HUES48 (cell line): ENCODE data around the gene VGLL1.

Experiments used
- H3K27ac ChIP-seq: one replicate; pipeline ENCODE4 v1.7.0; 2013; ENCODE audit warnings: low read depth, low read length, inconsistent platforms
- H3K27me3 ChIP-seq: 2 replicates; pipeline ENCODE4 v1.6.1; 2013; ENCODE audit warnings: mild to moderate bottlenecking, low read length; ENCODE audit not compliant: control insufficient read depth, insufficient read depth
- H3K36me3 ChIP-seq: 2 replicates; pipeline ENCODE4 v1.6.1; 2013; ENCODE audit warnings: low read length; ENCODE audit not compliant: control insufficient read depth, insufficient read depth
- H3K4me1 ChIP-seq: 2 replicates; pipeline ENCODE4 v1.6.1; 2013; ENCODE audit warnings: mild to moderate bottlenecking, low read length; ENCODE audit not compliant: control insufficient read depth, insufficient read depth
- H3K4me3 ChIP-seq: 2 replicates; pipeline ENCODE4 v1.5.1; 2013; ENCODE audit warnings: mild to moderate bottlenecking, low read depth, low read length
- H3K9ac ChIP-seq: 2 replicates; pipeline ENCODE4 v1.6.1; 2013; ENCODE audit warnings: mild to moderate bottlenecking, low read depth, low read length, moderate library complexity
- H3K9me3 ChIP-seq: 2 replicates; pipeline ENCODE4 v1.6.1; 2013; ENCODE audit warnings: low read length; ENCODE audit not compliant: control insufficient read depth, insufficient read depth

The VGLL1 gene

DNA sequence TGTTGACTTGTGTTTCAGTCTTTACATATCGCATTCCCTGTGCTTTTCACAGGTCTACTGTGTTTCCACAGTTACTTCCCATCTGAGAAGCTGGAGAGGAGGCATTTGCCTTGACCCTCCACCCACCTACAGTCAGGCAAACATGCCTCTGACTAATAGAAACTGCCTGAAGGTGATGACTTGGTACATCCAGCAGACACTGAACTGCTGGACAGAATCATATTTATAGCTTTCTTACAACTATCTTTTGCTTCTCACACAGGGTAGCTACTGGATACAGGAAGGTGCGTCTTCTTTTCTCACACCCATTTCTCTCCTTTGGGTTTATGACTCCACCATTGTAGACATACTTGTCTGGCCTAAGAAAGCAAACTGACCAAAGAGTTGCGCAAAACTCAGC is 58.0 kb downstream of the VGLL1 start:
- Histone ChIP-seq H3K27me3 (no peaks in the 10 kb centered on the region), H3K27ac (no peak overlapping the region), H3K4me1 (peaks cover 10% of the 10 kb centered on the region), H3K36me3 (no peaks in the 10 kb centered on the region), H3K9ac (no peak overlapping the region), H3K4me3 (no peak overlapping the region), H3K9me3 (no peaks in the 10 kb centered on the region)

GRCh38 chrX:136597356-136597755 is 65.3 kb downstream of the VGLL1 start:
- Histone ChIP-seq H3K36me3 (no peaks in the 10 kb centered on the region), H3K9me3 (no peaks in the 10 kb centered on the region), H3K4me1 (no peaks in the 10 kb centered on the region), H3K9ac (no peak overlapping the region), H3K4me3 (no peak overlapping the region), H3K27ac (no peak overlapping the region), H3K27me3 (no peaks in the 10 kb centered on the region)

DNA sequence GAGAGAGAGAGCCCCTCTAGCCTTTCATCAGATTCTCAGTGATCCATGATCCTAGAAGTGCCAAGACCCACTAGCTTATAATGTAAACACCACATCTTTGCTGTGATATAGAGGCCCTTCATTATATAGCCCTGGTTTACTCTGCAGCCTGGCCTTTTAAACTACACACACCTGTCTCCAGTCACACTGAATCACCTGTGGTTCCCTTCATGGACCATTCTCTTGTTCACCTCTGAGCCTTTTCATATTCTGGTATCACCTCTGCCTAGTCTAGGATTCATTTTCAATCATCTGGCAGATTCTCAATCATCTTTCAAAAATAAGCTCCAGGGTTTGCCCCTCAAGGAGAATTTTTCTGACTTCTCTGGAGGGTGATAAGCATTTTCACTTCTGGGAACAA is 65.9 kb downstream of the VGLL1 start:
- H3K9ac ChIP-seq, result no peak overlapping the region
- H3K9me3 ChIP-seq, result no peaks in the 10 kb centered on the region
- no peaks in the 10 kb centered on the region for H3K4me1 ChIP-seq
- H3K27me3 ChIP-seq, result no peaks in the 10 kb centered on the region
- no peak overlapping the region for H3K4me3 ChIP-seq
- no peak overlapping the region for H3K27ac ChIP-seq
- H3K36me3 ChIP-seq, result no peaks in the 10 kb centered on the region

- Histone ChIP-seq H3K9me3 (no peaks in the 10 kb centered on the region), H3K27ac (no peak overlapping the region), H3K27me3 (no peaks in the 10 kb centered on the region), H3K4me1 (no peaks in the 10 kb centered on the region), H3K9ac (no peak overlapping the region), H3K4me3 (no peak overlapping the region), H3K36me3 (no peaks in the 10 kb centered on the region)
Observed at GRCh38 chrX:136598631-136599030, 66.6 kb downstream of the VGLL1 start.

- Histone ChIP-seq H3K4me1 (no peaks in the 10 kb centered on the region), H3K27me3 (no peaks in the 10 kb centered on the region)
Observed at GRCh38 chrX:136600059-136600458, 68.0 kb downstream of the VGLL1 start.

More at GRCh38 chrX:136600059-136600458, 68.0 kb downstream of the VGLL1 start:
- no peaks in the 10 kb centered on the region for H3K36me3 ChIP-seq
- no peak overlapping the region for H3K27ac ChIP-seq
- no peak overlapping the region for H3K4me3 ChIP-seq
- H3K9me3 ChIP-seq, result no peaks in the 10 kb centered on the region
- H3K9ac ChIP-seq, result no peak overlapping the region
